Kidney (tissue), 14 donors: ENCODE data around the gene PDIK1L. TPM values are rescaled to one million over a fixed set of nuclear protein-coding genes. Genes with fewer than 3 reads are reported as not detected.

Experiments used
- DNase-seq, 5 donors: peaks; one replicate each; pipeline ENCODE4 v3.0.0-alpha.2; 2013 to 2020
- FAIRE-seq: peaks from 2 replicates; lab custom pipeline; 2012; peaks lifted over from hg19 to GRCh38; lab: Jason Lieb, UNC
- H3K27ac ChIP-seq, 2 donors: one replicate each; pipeline ENCODE4 v1.7.0; 2013; ENCODE audit warnings: low read depth in 2 of 2, low read length in 2 of 2, inconsistent platforms in 1 of 2
- H3K27me3 ChIP-seq: one replicate; pipeline ENCODE4 v1.7.1; 2013; ENCODE audit warnings: low read length, inconsistent platforms; ENCODE audit not compliant: control insufficient read depth, insufficient read depth
- H3K36me3 ChIP-seq, 3 donors: one replicate each; pipeline versions ENCODE4 v1.7.0 to v1.7.1; 2013; ENCODE audit warnings: low read length in 3 of 3, control low read depth in 1 of 3, inconsistent platforms in 1 of 3; ENCODE audit not compliant: insufficient read depth in 3 of 3, control insufficient read depth in 2 of 3
- H3K4me1 ChIP-seq, 3 donors: one replicate each; pipeline versions ENCODE4 v1.7.0 to v1.7.1; 2013; ENCODE audit warnings: low read length in 3 of 3, inconsistent platforms in 1 of 3, low read depth in 1 of 3; ENCODE audit not compliant: control insufficient read depth in 2 of 3, insufficient read depth in 2 of 3
- H3K4me3 ChIP-seq, 3 donors: one replicate each; pipeline versions ENCODE4 v1.7.0 to v1.8.1; 2013; ENCODE audit warnings: low read length in 3 of 3, control low read depth in 1 of 3, inconsistent platforms in 1 of 3
- H3K9ac ChIP-seq, 3 donors: one replicate each; pipeline versions ENCODE4 v1.7.0 to v1.7.1; 2013; ENCODE audit warnings: low read length in 3 of 3, control low read depth in 1 of 3, inconsistent platforms in 1 of 3
- H3K9me3 ChIP-seq, 3 donors: one replicate each; pipeline versions ENCODE4 v1.7.0 to v1.7.1; 2013; ENCODE audit warnings: low read length in 3 of 3, control low read depth in 1 of 3, inconsistent platforms in 1 of 3; ENCODE audit not compliant: control insufficient read depth in 2 of 3, insufficient read depth in 1 of 3
- CTCF ChIP-seq: IDR thresholded peaks from 3 replicates; pipeline ENCODE4 v1.5.1; 2012; ENCODE audit warnings: mild to moderate bottlenecking, moderate library complexity, borderline replicate concordance; ENCODE audit not compliant: insufficient read depth; ENCODE audit errors: extremely low read depth
- intact Hi-C: fragments of 100-400 bp; cut with DNase I; formaldehyde crosslinking; loops from one replicate; pipeline ENCODE4 v1.11.1; 2022
- polyA plus RNA-seq: library from polyadenylated mRNA; stranded (reverse); fragments of 350-450 nt; fragmentation: Illumina TruSeq; extraction: RNeasy Lipid Tissue Mini Kit (QIAGEN cat#74804); gene quantifications from one replicate; pipeline ENCODE4 v1.2.3, GENCODE V29; 2014; ENCODE audit warnings: low read depth, low replicate concordance; ENCODE audit not compliant: insufficient read depth
- total RNA-seq: library from RNA; stranded (reverse); fragmentation: NEBNext Ultra II Directional; extraction: Animal tissue kit (Norgen Biotek cat#: 25700); gene quantifications from one replicate; pipeline ENCODE4 v1.2.1, GENCODE V29; 2021
- donor health status: control.
- donor health status: control.
- donor health status: control.
- donor health status: control.
- donor health status: control.
- donor health status: DM: yes; HTN: yes; CAD: no.
- donor health status: Normal renal cell carcinoma (clear cell type).

Gene PDIK1L
- total and polyA plus RNA-seq, 2 donors from 2014 or later, result 3.7 to 13.9 TPM

DNA sequence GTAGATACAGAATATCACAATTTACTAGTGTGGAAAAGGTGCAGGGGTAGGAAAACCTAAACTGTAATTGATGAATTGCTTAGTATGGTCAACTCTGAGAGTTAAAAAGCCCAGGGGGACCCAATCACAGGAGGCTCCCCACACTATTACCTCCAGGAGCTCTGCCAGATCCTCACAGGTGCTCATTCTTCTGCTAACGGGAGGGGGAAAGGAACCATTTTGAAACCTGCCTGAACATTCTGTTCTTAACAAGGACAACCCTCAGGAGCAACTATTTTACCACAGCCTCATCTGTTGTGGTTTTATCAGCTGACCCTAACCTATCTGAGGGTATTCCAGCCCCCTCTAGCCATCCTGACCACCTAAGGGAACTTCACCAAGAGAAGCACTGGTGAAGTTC lies 19.1 kb downstream of the PDIK1L start:
- H3K4me3 ChIP-seq, result no peak overlapping the region
- H3K9ac ChIP-seq, result no peak overlapping the region
- TF ChIP-seq CTCF, result no peak
- intact Hi-C loops, result no loop called here
- no peaks in the 10 kb centered on the region for H3K27me3 ChIP-seq
- H3K9me3 ChIP-seq, result no peaks in the 10 kb centered on the region
- FAIRE-seq (no peak), DNase-seq (no peak)
- H3K27ac ChIP-seq, result no peak overlapping the region
- H3K4me1 ChIP-seq, result peaks cover 0 to 2% (median 2%) of the 10 kb centered on the region in 3 donors
- H3K36me3 ChIP-seq, result no peaks in the 10 kb centered on the region

GRCh38 chr1:26132128-26132833 lies 20.7 kb downstream of the PDIK1L start:
- Histone ChIP-seq H3K9ac (no peak overlapping the region), H3K27ac (no peak overlapping the region), H3K9me3 (no peaks in the 10 kb centered on the region), H3K36me3 (no peaks in the 10 kb centered on the region), H3K27me3 (no peaks in the 10 kb centered on the region), H3K4me3 (no peak overlapping the region), H3K4me1 (peaks cover 0 to under 1% (median 0%) of the 10 kb centered on the region in 3 donors)
- no peak for FAIRE-seq
- no peak for TF ChIP-seq CTCF
- intact Hi-C loops, result no loop called here
- DNase-seq, result no peak

DNA sequence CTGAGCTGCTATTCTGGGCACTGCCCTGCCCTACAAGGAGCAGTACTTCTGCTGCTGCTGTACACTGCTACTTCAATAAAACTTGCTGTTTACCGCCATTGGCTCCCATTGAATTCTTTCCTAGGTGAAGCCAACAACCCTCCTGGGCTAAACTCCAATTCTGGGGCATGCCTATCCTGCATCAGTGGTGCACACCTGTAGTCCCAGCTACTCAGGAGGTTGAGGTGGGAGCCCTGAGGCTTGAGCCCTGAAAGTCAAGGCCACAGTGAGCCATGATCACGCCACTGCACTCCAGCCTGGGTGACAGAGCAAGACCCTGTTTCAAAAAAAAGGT lies 21.2 kb downstream of the PDIK1L start:
- TF ChIP-seq CTCF, result no peak
- Histone ChIP-seq H3K4me3 (no peak overlapping the region), H3K27me3 (no peaks in the 10 kb centered on the region), H3K9me3 (no peaks in the 10 kb centered on the region), H3K4me1 (no peaks in the 10 kb centered on the region), H3K36me3 (no peaks in the 10 kb centered on the region), H3K9ac (no peak overlapping the region), H3K27ac (no peak overlapping the region)
- no peak for FAIRE-seq
- intact Hi-C loops, result no loop called here
- no peak for DNase-seq

DNA sequence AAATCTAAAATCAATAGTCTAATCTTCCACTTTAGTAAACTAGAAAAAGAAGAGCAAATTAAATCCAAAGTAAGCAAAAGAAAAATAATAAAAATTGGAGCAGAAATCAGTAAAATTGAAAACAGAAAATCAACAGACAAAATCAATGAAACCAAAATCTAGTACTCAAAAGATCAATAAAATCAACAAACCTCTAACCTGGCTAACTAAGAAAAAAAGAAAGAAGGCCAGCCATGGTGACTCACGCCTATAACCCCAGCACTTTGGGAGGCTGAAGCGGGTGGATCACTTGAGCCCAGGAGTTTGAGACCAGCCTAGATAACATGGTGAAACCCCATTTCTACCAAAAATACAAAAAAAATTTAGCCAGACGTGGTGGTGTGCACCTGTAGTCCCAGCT lies 22.8 kb downstream of the PDIK1L start:
- no peak overlapping the region for H3K9ac ChIP-seq
- FAIRE-seq (no peak), DNase-seq (no peak)
- no peak for TF ChIP-seq CTCF
- no peaks in the 10 kb centered on the region for H3K4me1 ChIP-seq
- no peak overlapping the region for H3K4me3 ChIP-seq
- no peaks in the 10 kb centered on the region for H3K27me3 ChIP-seq
- no peaks in the 10 kb centered on the region for H3K36me3 ChIP-seq
- intact Hi-C loops, result no loop called here
- H3K9me3 ChIP-seq, result no peaks in the 10 kb centered on the region
- H3K27ac ChIP-seq, result no peak overlapping the region
